ENCODE measurements around the gene RFFL.
"Not testable (repeated sequence)": the region's sequence is repeated elsewhere in the genome, so short reads cannot be mapped to it uniquely, and the experiment has no call there.

The RFFL gene

DNA sequence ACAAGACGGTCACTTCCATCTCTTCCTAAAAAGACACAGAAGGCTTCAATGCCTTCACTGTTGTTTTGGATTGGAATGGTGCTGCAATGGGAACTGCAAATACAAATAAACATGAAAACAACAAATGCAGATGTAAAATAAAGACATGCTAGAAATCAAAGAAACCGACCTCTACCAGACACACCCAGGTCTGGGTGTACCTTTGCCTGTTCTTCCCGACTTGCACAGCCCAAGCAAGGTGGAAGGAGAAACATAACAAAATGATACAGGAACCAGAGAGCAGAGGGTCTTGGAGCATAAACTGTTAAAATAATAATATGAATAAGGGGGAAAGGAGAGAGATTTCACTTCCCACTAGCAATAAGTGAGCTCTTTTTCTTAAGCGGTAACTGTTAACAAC, 17.3 kb downstream of the RFFL start:
- TF ChIP-seq CTCF (conservative IDR thresholded peaks at IDR 0.05) (no peak), ZFX (IDR thresholded peaks at IDR 0.05) (no peak)
- H3K27ac ChIP-seq, result no peak overlapping the region

DNA sequence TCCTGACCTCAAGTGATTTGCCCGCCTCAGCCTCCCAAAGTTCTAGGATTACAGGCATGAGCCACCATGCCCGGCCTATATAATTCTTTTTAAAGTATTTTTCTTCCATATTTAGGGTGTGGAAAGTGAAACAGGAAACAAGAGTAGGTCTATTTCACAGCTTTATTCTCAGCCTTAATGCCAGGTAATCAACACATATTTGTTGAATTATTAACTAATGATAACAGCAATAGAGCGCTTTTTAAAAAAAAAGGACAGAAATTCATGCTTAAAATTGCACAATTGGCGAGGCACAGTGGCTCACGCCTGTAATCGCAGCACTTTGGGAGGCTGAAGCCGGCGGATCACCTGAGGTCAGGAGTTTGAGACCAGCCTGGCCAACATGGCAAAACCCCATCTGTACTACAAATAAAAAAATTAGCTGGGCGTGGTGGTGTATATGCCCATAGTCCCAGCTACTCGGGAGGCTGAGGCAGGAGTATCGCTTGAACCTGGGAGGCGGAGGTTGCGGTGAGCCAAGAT, 18.0 kb downstream of the RFFL start:
- not testable (repeated sequence) for H3K27ac ChIP-seq

DNA sequence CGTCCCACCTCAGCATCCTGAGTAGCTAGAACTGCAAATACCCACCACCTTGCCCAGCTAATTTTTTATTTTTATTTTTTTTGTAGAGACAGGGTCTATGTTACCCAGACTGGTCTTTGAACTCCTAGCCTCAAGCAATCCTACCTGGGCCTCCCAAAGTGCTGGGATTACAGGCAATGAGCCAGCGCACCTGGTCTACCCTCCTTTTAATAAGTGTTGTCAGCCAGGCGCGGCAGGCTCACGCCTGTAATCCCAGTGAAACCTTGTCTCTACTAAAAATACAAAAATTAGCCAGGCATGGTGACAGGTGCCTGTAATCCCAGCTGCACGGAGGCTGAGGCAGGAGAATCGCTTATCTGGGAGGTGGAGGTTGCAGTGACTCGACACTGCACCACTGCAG, 19.3 kb downstream of the RFFL start:
- no peak overlapping the region for H3K27ac ChIP-seq
- TF ChIP-seq CTCF (conservative IDR thresholded peaks at IDR 0.05) (no peak), ZFX (IDR thresholded peaks at IDR 0.05) (no peak)

GRCh38 chr17:35041390-35041789, 22.1 kb downstream of the RFFL start:
- no peak for TF ChIP-seq ZFX (IDR thresholded peaks at IDR 0.05)
- TF ChIP-seq CTCF (conservative IDR thresholded peaks at IDR 0.05), result no peak
- no peak overlapping the region for H3K27ac ChIP-seq

- H3K27ac ChIP-seq, result no peak overlapping the region
- TF ChIP-seq CTCF (conservative IDR thresholded peaks at IDR 0.05) (no peak), ZFX (IDR thresholded peaks at IDR 0.05) (no peak)
These were observed 25.1 kb downstream of the RFFL start for GRCh38 chr17:35038453-35038852.

- H3K27ac ChIP-seq, result peak overlapping the region; percentile 54
- no peak for TF ChIP-seq ZFX (IDR thresholded peaks at IDR 0.05)
- no peak for TF ChIP-seq CTCF (conservative IDR thresholded peaks at IDR 0.05)
These were observed 32.7 kb downstream of the RFFL start for GRCh38 chr17:35030780-35031179.

DNA sequence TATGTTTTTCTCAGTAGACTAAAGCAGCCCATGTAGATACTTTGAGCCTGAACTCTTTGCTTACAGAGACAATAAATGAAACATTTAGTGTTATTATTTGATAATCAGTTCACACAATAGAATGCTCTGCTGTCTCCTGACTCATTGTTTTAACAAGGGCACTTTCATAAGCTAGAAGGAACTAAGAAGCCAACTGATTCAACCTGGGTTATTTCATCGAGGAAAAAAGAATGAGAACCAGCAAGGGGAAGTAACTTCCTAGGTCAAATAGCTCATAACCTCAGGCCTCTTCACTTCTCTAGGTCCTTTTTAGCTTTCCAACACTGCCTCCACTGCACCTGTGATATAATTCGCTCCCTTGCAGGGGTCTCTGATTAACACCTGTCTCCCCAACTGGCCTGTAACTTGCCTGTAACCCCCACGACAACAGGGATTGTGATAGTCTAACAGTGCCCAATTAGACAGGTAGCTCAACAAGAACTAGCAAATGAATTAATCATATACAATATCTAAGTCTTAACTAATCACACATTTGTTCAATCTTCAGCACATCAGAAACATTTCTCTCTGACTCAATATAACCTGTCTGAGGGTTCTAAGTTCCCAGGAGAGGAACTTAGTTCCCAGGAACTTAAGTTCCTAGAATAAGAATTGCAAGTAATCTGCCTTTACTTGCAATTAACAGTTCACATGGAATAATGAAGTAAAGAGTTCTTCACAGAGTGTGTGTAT, 34.8 kb downstream of the RFFL start:
- no peak overlapping the region for H3K27ac ChIP-seq
- TF ChIP-seq ZFX (IDR thresholded peaks at IDR 0.05) (no peak), CTCF (conservative IDR thresholded peaks at IDR 0.05) (no peak)

- not testable (repeated sequence) for H3K27ac ChIP-seq
These were observed 35.4 kb downstream of the RFFL start for GRCh38 chr17:35028097-35028496.
